Choroid plexus epithelial cell (primary cell): ENCODE measurements around the gene PIK3IP1.

Source experiments
- DNase-seq: peaks from one replicate; pipeline ENCODE4 v3.0.0-alpha.2; 2010; ENCODE audit warnings: low read depth
- H3K4me3 ChIP-seq: 2 replicates; pipeline ENCODE4 v1.5.1; 2011; ENCODE audit warnings: low read depth, mild to moderate bottlenecking, control low read depth, low read length, moderate library complexity
- CTCF ChIP-seq: conservative IDR thresholded peaks from 2 replicates; pipeline ENCODE4 v1.5.1; 2011; ENCODE audit warnings: low read depth, mild to moderate bottlenecking, control low read depth, inconsistent platforms, low read length, moderate library complexity

The PIK3IP1 gene

GRCh38 chr22:31263896-31264640, 28.2 kb downstream of the PIK3IP1 start:
- DNase-seq: no peak
- H3K4me3 ChIP-seq: no peak overlapping the region
- no peak for TF ChIP-seq CTCF

DNA sequence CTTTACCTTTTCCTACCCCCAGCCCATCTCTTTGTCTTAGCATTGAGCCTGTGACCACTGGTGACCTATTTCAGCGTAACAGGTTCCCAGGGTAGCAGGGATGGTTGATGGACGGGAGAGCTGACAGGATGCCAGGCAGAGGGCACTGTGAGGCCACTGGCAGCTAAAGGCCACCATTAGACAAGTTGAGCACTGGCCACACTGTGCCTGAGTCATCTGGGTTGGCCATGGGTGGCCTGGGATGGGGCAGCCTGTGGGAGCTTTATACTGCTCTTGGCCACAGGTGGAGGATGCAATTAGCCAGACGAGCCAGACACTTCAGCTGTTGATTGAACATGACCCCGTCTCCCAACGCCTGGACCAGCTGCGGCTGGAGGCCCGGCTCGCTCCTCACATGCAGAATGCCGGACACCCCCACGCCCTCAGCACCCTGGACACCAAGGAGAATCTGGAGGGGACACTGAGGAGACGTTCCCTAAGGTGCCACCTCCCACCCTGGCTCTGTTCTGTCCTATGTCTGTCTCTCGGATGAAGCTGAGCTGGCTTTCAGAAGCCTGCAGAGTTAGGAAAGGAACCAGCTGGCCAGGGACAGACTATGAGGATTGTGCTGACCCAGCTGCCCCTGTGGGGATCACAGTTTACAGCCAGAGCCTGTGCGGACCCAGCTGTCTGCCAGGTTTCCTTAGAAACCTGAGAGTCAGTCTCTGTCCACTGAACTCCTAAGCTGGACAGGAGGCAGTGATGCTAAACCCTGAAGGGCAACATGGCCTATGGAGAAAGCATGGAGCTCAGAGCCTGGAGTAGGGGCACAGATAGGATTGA, 29.8 kb downstream of the PIK3IP1 start:
- H3K4me3 ChIP-seq: no peak overlapping the region
- DNase-seq: no peak
- no peak for TF ChIP-seq CTCF

DNA sequence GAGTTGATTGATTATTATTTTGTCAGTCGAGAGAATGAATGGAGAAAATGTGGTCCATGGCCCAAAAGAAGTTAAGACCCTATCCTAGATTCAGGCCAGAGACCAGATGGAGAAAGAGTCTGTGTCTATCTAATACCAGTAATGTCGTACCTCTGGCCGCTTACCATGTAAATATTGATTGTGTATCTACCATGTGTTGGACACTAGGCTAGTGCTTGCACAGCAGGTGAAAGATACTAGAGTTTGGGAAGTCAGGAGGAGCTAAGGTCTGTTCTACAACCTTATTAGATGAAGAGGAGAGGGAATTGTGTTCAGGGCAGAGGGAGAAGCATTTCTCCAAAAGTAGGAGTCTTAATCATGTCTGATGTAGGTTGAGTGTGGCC, 31.8 kb downstream of the PIK3IP1 start:
- TF ChIP-seq CTCF: no peak
- no peak for DNase-seq
- H3K4me3 ChIP-seq: no peak overlapping the region

DNA sequence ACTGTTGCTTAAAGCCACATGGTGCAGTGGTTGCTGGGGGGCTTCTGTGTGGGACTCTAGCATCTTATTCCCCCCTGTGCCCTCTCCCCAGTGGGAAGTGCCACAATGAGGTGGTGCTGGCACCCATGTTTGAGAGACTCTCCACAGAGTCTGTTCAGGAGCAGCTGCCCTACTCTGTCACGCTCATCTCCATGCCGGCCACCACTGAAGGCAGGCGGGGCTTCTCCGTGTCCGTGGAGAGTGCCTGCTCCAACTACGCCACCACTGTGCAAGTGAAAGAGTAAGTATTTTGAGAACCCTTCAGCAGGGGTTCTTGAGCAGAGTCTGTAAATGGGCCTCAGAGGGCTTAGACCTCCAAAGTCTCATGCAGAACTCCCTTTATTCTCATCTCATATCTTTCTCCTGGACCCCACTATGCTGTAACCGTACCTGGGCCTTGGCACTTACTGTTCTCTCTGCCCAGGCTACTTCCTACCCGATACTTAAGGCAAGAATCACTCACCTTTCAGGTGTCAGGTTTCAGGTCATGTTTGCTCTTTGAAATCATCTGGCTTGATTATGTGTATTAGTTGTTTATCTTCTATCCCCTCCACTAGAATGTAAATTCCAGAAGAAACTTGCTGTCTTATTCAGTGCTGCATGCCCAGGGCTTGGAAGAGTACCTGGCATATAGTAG, 32.4 kb downstream of the PIK3IP1 start:
- no peak for TF ChIP-seq CTCF
- DNase-seq: no peak
- no peak overlapping the region for H3K4me3 ChIP-seq

DNA sequence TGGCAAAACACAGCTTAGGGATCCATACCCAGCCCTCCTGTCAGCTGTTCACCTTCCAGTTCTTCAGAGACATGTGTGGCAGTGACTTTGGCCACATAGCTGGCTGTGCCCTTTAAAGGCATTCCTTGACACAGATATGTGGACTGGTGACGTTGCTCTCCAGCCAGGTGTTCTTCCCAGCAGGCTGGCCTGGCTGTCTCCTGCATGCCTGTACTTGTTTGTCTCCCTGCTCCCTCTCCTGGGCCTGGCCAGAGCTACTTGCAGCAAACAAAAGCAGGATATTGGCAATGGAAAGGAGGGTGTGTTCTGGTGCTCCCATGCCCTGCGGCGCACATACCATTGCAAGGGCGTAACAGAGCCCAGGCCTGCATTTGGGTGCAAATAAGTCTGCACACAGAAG, 38.3 kb downstream of the PIK3IP1 start:
- H3K4me3 ChIP-seq: no peak overlapping the region
- no peak for TF ChIP-seq CTCF
- no peak for DNase-seq

DNA sequence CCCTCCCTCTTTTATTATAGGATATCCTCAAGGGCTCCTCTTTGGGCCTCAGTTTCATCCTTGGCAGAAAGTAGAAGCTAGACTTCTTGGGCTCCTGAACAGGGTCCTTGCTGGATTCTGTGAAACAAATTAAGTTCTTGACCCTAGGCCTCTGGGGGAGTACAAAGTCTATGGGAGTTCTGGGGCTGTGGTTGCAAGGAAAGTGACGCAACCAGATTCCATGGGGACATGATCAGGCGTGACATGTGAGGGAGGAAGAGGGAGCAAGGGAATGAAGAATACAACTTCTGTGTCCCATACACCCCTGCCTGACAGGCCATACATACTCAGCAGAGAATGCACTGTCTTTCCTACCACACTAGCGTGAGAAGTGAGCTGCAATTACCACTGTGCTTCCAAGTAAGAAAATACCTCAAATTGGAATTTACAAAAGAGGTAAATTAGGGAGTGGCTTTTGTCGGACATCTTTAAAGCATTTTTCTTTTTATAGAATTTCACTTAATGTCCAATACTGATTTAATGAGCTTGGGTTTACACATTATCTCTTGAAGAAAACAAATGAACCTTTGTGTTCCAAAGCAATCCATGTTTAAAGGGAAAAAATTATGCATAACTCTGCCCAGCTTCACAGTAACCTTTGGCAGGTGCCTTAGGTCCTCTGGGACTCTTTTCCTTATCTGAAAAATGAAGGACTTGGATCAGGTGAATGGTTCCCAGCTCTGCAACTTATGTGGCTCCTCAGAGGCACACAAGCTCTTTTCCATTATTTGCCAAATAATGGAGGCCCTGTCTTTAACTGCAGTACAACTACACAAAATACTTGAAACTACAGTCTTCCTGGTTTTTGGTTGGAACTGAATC, 41.3 kb downstream of the PIK3IP1 start:
- DNase-seq: no peak
- no peak for TF ChIP-seq CTCF
- no peak overlapping the region for H3K4me3 ChIP-seq
